ENCODE measurements around the gene PGS1.

DNA sequence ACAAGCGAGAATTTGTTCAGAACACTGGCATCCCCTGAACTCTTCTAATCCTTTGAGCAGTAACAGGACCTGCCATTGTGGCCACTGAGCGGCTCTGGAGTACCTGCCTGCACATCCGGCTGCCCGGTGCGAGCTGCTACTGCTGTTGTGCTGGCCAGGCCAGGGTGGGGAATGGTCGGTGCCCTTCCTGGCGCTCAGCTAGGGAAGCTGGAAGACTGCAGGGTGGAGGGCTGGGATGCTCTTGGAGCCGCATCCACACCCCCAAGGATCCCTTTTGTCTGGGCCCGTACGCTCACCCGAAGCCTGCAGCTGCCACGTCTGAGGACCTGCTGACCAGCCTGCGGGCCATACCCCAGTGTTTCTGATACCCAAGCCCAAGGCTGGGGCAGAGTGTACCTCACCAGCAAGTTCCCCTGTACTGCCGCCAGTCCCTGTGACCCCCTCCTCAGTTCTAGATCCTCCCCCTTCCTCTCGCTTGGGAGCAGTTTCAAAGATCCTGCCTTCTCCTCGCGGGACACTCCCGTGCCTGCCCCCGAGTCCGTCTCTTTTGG is 49.7 kb downstream of the PGS1 start:
- TF ChIP-seq EP300 (IDR thresholded peaks at IDR 0.05; ENCODE audit: borderline replicate concordance) (no peak), CREB1 (IDR thresholded peaks at IDR 0.05; ENCODE audit: low read depth) (no peak), TAF1 (IDR thresholded peaks at IDR 0.05; ENCODE audit: low read depth) (no peak), TCF12 (IDR thresholded peaks at IDR 0.05; ENCODE audit: low read depth) (no peak), RAD21 (IDR thresholded peaks at IDR 0.05; ENCODE audit: low read depth) (no peak), CEBPB (IDR thresholded peaks at IDR 0.05) (no peak), NFIC (IDR thresholded peaks at IDR 0.05) (no peak)
- TF ChIP-seq, protein P1, sequence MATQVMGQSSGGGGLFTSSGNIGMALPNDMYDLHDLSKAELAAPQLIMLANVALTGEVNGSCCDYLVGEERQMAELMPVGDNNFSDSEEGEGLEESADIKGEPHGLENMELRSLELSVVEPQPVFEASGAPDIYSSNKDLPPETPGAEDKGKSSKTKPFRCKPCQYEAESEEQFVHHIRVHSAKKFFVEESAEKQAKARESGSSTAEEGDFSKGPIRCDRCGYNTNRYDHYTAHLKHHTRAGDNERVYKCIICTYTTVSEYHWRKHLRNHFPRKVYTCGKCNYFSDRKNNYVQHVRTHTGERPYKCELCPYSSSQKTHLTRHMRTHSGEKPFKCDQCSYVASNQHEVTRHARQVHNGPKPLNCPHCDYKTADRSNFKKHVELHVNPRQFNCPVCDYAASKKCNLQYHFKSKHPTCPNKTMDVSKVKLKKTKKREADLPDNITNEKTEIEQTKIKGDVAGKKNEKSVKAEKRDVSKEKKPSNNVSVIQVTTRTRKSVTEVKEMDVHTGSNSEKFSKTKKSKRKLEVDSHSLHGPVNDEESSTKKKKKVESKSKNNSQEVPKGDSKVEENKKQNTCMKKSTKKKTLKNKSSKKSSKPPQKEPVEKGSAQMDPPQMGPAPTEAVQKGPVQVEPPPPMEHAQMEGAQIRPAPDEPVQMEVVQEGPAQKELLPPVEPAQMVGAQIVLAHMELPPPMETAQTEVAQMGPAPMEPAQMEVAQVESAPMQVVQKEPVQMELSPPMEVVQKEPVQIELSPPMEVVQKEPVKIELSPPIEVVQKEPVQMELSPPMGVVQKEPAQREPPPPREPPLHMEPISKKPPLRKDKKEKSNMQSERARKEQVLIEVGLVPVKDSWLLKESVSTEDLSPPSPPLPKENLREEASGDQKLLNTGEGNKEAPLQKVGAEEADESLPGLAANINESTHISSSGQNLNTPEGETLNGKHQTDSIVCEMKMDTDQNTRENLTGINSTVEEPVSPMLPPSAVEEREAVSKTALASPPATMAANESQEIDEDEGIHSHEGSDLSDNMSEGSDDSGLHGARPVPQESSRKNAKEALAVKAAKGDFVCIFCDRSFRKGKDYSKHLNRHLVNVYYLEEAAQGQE (IDR thresholded peaks at IDR 0.05; ENCODE audit: low read depth) = no peak
